Adipose tissue (tissue), 3 donors: ENCODE data around the gene TENM4. TPM values are rescaled to one million over a fixed set of nuclear protein-coding genes. Genes with fewer than 3 reads are reported as not detected.
"Not testable (repeated sequence)": the region's sequence is repeated elsewhere in the genome, so short reads cannot be mapped to it uniquely, and the experiment has no call there.

Source experiments
- H3K27ac ChIP-seq: one replicate; pipeline ENCODE4 v1.5.1; 2013; ENCODE audit warnings: low read depth, low read length
- whole genome bisulfite sequencing, 3 donors: extraction: QIAGEN DNeasy Blood & Tissue Kit; methylation state at CpG; one replicate each; pipeline ENCODE4 v1.1.7; 2013; 5-methylcytosine and 5-hydroxymethylcytosine counted together
- polyA plus RNA-seq, 3 donors: library from polyadenylated mRNA; stranded (reverse); fragments of 200-250 nt; gene quantifications; one replicate each; pipeline ENCODE4 v1.2.3, GENCODE V29; 2013
- donor health status: healthy with polysubstance abuse.
- donor health status: Bipolar disorder and iron deficiency.
- donor health status: healthy.

The TENM4 gene
- polyA plus RNA-seq, 3 donors: 0.22 to 2.7 (median 0.41) TPM

GRCh38 chr11:78916759-78917158, 524.1 kb downstream of the TENM4 start:
- H3K27ac ChIP-seq: no peak overlapping the region
- WGBS, 3 donors: 67 to 84% (median 82%) methylated on average over 1 of the region's 1 CpG

DNA sequence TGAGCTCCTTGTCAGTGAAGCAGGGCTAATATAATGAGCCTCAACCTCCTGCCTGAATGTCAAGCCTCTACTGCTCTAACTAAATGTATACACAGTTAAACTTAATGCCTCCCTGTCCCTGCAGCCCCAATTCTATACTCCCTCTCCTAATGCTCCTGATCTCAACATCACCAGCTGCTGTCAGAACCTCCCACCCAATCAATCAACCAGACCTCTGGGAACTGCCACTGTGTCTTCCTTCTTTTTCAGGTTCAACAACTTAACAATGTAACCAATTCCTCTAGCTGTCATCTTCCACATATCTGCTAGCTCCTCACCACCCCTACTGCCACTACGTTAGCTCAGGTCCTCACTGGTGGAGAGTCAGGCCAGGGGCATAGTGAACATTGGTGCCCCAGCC, 526.3 kb downstream of the TENM4 start:
- WGBS, 3 donors: 29 to 71% (median 45%) methylated on average over 1 of the region's 1 CpG
- no peak overlapping the region for H3K27ac ChIP-seq

- H3K27ac ChIP-seq: no peak overlapping the region
- WGBS, 3 donors: 82 to 90% (median 89%) methylated on average over 4 of the region's 4 CpGs
Measured at GRCh38 chr11:78912778-78913177, 528.1 kb downstream of the TENM4 start.

DNA sequence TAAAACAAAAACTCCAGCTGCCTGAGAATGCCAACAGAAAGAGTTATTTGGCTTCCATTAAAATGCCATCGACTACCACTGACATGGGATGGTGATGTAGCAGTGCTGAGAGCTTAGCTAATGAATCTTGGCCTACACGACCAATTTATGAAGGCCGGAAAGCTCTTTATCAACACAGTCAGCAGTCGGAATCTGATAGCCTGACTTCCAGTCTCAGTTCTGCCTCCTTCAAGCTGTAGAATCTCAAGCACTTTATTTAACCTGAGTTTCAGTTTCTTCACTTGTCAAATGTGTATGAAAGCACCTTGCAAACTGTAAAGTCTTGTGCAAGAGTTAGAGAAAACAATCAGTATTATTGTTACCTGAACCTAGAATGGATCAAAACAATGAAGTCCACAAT, 530.5 kb downstream of the TENM4 start:
- 74 to 90% (median 81%) methylated on average over 4 of the region's 4 CpGs for WGBS, 3 donors

DNA sequence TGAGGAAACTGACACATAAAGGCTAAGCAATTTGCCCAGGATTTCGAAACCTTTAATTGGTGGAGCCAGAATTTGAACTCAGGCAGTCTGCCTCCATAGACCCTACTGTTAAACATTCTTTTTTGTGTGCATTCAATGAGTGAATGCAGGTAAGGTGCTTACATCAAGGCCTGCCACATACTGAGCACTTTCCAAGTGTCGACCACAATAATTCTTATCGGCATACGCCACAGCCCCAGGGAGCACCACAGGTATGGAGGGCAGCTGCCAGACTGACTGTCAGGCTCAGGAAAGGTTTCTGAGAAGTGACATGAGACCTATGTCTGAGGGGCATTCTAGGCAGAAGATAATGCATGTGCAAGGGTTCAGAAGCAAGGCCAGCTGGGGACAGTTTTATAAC, 531.4 kb downstream of the TENM4 start:
- WGBS, 3 donors: 95 to 99% (median 95%) methylated on average over 4 of the region's 4 CpGs
- no peak overlapping the region for H3K27ac ChIP-seq

More for the DNA sequence above, 530.5 kb downstream of the TENM4 start:
- H3K27ac ChIP-seq: no peak overlapping the region

GRCh38 chr11:78907636-78908035, 533.2 kb downstream of the TENM4 start:
- 33 to 89% (median 86%) methylated on average over 4 of the region's 4 CpGs for WGBS, 3 donors
- no peak overlapping the region for H3K27ac ChIP-seq

GRCh38 chr11:78906566-78906965, 534.3 kb downstream of the TENM4 start:
- WGBS, 3 donors: 46 to 70% (median 50%) methylated on average over 1 of the region's 1 CpG
- H3K27ac ChIP-seq: no peak overlapping the region

GRCh38 chr11:78905756-78906155, 535.1 kb downstream of the TENM4 start:
- WGBS, 3 donors: 57 to 74% (median 70%) methylated on average over 3 of the region's 3 CpGs
- no peak overlapping the region for H3K27ac ChIP-seq

GRCh38 chr11:78902771-78903507, 537.9 kb downstream of the TENM4 start:
- 63 to 74% (median 71%) methylated on average over 43 of the region's 43 CpGs for WGBS, 3 donors
- H3K27ac ChIP-seq: no peak overlapping the region

DNA sequence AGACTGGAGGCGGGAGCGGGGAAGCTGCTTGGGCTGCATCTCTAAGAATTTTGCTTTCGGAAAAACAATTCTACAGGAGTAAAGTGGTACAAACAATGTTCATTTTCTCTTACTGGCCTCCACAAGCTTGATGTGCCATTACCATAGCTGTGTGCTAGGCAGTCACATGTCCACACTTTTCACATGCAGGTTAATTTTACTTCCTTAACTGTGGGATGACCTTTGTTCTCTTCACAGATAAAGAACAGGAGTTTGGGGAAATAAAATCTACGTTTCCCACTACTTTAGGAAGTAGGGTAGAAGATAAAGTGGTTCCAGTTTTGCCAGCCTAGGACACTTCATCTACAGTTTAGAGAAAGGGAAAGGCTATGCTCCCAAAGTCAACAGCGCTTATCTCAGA, 539.0 kb downstream of the TENM4 start:
- 86 to 91% (median 90%) methylated on average over 5 of the region's 5 CpGs for WGBS, 3 donors
- no peak overlapping the region for H3K27ac ChIP-seq

- WGBS, 3 donors: 94 to 97% (median 95%) methylated on average over 1 of the region's 1 CpG
- H3K27ac ChIP-seq: no peak overlapping the region
Measured at GRCh38 chr11:78898266-78898775, 542.5 kb downstream of the TENM4 start.

GRCh38 chr11:78893996-78894395, 546.8 kb downstream of the TENM4 start:
- no peak overlapping the region for H3K27ac ChIP-seq
- 87 to 95% (median 87%) methylated on average over 2 of the region's 2 CpGs for WGBS, 3 donors

- WGBS, 3 donors: 91 to 93% (median 92%) methylated on average over 12 of the region's 12 CpGs
- no peak overlapping the region for H3K27ac ChIP-seq
Measured at GRCh38 chr11:78889698-78890097, 551.1 kb downstream of the TENM4 start.

GRCh38 chr11:78886616-78887015, 554.2 kb downstream of the TENM4 start:
- 54 to 61% (median 56%) methylated on average over 3 of the region's 3 CpGs for WGBS, 3 donors

DNA sequence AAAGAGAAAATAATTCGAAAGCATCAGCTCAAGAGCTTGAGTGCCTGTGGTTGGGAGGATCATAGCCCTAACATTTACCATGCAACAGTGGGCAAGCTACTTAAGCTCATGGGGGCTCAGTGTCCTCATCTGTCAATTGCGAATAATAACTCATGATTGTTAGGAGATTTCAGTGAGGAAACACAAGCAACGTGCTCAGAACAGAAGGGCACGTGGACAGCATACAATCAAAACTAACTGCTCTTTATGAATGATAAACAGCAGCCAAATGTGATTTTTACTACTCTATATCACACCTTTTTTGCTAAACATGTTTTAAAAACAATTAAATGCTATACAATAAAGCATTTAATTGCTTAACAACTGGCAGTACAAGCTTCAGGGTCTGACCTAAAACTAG, 556.1 kb downstream of the TENM4 start:
- WGBS, 3 donors: 80 to 90% (median 86%) methylated on average over 4 of the region's 4 CpGs
- no peak overlapping the region for H3K27ac ChIP-seq

More at GRCh38 chr11:78886616-78887015, 554.2 kb downstream of the TENM4 start:
- no peak overlapping the region for H3K27ac ChIP-seq

GRCh38 chr11:78883506-78883905, 557.3 kb downstream of the TENM4 start:
- no peak overlapping the region for H3K27ac ChIP-seq
- WGBS, 3 donors: 94 to 98% (median 94%) methylated on average over 5 of the region's 5 CpGs

DNA sequence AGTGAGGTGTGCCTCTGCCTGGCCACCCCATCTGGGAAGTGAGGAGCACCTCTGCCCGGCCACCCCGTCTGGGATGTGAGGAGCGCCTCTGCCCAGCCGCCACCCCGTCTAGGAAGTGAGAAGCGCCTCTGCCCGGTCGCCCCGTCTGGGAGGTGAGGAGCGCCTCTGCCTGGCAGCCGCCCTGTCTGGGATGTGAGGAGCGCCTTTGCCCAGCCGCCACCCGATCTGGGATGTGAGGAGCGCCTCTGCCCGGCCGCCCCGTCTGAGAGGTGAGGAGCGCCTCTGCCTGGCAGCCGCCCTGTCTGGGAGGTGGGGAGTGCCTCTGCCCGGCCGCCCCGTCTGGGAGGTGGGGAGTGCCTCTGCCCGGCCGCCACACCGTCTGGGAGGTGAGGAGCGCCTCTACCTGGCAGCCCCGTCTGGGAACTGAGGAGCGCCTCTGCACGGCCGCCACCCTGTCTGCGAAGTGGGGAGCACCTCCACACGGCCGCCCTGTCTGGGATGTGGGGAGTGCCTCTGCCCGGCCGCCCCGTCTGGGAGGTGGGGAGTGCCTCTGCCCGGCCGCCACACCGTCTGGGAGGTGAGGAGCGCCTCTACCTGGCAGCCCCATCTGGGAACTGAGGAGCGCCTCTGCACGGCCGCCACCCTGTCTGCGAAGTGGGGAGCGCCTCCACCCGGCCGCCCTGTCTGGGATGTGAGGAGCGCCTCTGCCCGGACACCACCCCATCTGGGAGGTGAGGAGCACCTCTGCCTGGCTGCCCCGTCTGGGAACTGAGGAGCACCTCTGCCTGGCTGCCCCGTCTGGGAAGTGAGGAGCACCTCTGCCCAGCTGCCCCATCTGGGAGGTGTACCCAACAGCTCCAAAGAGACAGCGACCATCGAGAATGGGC, 561.5 kb downstream of the TENM4 start:
- 93 to 97% (median 95%) methylated on average over 45 to 54 of the region's 54 CpGs for WGBS, 3 donors
- not testable (repeated sequence) for H3K27ac ChIP-seq

DNA sequence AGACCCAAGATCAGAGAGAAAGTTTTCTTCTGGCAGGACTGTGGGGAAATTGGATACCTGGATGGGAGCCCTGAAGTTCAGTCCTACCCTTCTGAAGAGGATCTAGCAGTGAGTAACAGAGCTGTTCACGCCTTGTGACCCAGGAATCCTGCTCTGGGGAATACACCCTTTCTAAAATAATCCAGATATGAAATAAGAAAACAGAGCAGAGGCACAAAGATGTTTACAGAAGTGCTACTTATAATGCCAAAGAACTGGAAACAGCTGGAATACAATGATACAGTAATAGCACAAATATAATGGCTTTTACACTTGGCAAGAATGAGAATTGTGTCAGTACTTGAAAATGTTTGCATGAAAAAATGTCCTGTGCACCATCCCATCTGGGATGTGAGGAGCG, 562.2 kb downstream of the TENM4 start:
- 79 to 95% (median 83%) methylated on average over 2 of the region's 2 CpGs for WGBS, 3 donors
- no peak overlapping the region for H3K27ac ChIP-seq

GRCh38 chr11:78876676-78877075, 564.2 kb downstream of the TENM4 start:
- no peak overlapping the region for H3K27ac ChIP-seq
- WGBS, 3 donors: 72 to 87% (median 87%) methylated on average over 3 of the region's 3 CpGs
